Hepatocyte (in vitro differentiated cells): ENCODE results near the gene NFATC4. TPM values are rescaled to one million over a fixed set of nuclear protein-coding genes. Genes with fewer than 3 reads are reported as not detected.

Experiments
- DNase-seq: peaks from one replicate; pipeline ENCODE4 v3.0.0-alpha.2; 2016; ENCODE audit warnings: low spot score
- H2AFZ ChIP-seq: fragments of 200-600 bp; sonication (generic); 2 replicates; pipeline ENCODE4 v1.6.0; 2016; ENCODE audit warnings: antibody characterized with exemption, mild to moderate bottlenecking
- H3K27ac ChIP-seq: fragments of 200-600 bp; sonication (generic); 2 replicates; pipeline ENCODE4 v1.5.1; 2016; ENCODE audit warnings: mild to moderate bottlenecking
- H3K27me3 ChIP-seq: fragments of 200-600 bp; sonication (generic); 2 replicates; pipeline ENCODE4 v1.6.1; 2016
- H3K36me3 ChIP-seq: fragments of 200-600 bp; sonication (generic); replicated peaks from 2 replicates; pipeline ENCODE4 v1.5.1; 2016; ENCODE audit warnings: low read depth; ENCODE audit not compliant: insufficient read depth
- H3K4me1 ChIP-seq: fragments of 200-600 bp; sonication (generic); 2 replicates; pipeline ENCODE4 v1.5.1; 2016; ENCODE audit warnings: mild to moderate bottlenecking, moderate library complexity; ENCODE audit not compliant: insufficient read depth
- H3K4me2 ChIP-seq: fragments of 200-600 bp; sonication (generic); 2 replicates; pipeline ENCODE4 v1.6.0; 2016
- H3K4me3 ChIP-seq: fragments of 200-600 bp; sonication (generic); 2 replicates; pipeline ENCODE4 v1.5.1; 2016; ENCODE audit warnings: mild to moderate bottlenecking
- H3K79me2 ChIP-seq: fragments of 200-600 bp; sonication (generic); 2 replicates; pipeline ENCODE4 v1.6.0; 2017; ENCODE audit warnings: mild to moderate bottlenecking
- H3K9me2 ChIP-seq: fragments of 200-600 bp; sonication (generic); replicated peaks from 2 replicates; pipeline ENCODE4 v1.6.0; 2017; ENCODE audit warnings: mild to moderate bottlenecking; ENCODE audit not compliant: insufficient read depth
- H3K9me3 ChIP-seq: fragments of 200-600 bp; sonication (generic); 2 replicates; pipeline ENCODE4 v1.5.1; 2016; ENCODE audit warnings: low read depth, mild to moderate bottlenecking
- H4K20me1 ChIP-seq: fragments of 200-600 bp; sonication (generic); 2 replicates; pipeline ENCODE4 v1.6.0; 2016; ENCODE audit warnings: mild to moderate bottlenecking; ENCODE audit not compliant: insufficient read depth, poor library complexity, severe bottlenecking
- CTCF ChIP-seq: fragments of 200-600 bp; sonication (generic); IDR thresholded peaks from 2 replicates; pipeline ENCODE4 v1.5.1; 2016; ENCODE audit warnings: antibody characterized with exemption, mild to moderate bottlenecking; ENCODE audit not compliant: poor library complexity
- EZH2 ChIP-seq: fragments of 200-600 bp; sonication (generic); IDR thresholded peaks from 2 replicates; pipeline ENCODE4 v1.6.1; 2016; ENCODE audit warnings: antibody characterized with exemption, mild to moderate bottlenecking, borderline replicate concordance
- EZH2phosphoT487 ChIP-seq: fragments of 200-600 bp; sonication (generic); IDR thresholded peaks from one replicate; pipeline ENCODE4 v1.6.1; 2018; ENCODE audit warnings: antibody characterized with exemption, mild to moderate bottlenecking, low read depth, moderate library complexity; ENCODE audit not compliant: unreplicated experiment, severe bottlenecking
- WGBS: methylation state at CpG from one replicate; pipeline ENCODE4 v1.1.6; 2016; ENCODE audit warnings: low lambda C conversion rate; ENCODE audit errors: missing lambda C conversion rate; 5-methylcytosine and 5-hydroxymethylcytosine counted together
- polyA plus RNA-seq: library from polyadenylated mRNA; unstranded; fragments of >200 nt; fragmentation: Nextera tagmentation; extraction: Ambion mirVana; gene quantifications from 2 replicates; pipeline ENCODE4 v1.2.1, GENCODE V29; 2016
- total RNA-seq: library from RNA; depleted of rRNA; stranded (reverse); fragments of >200 nt; gene quantifications from 2 replicates; pipeline ENCODE4 v1.2.3, GENCODE V29; 2014

NFATC4 gene
- total and polyA plus RNA-seq, 2 experiments from 2014 or later, result 37.8 to 68.8 TPM

DNA sequence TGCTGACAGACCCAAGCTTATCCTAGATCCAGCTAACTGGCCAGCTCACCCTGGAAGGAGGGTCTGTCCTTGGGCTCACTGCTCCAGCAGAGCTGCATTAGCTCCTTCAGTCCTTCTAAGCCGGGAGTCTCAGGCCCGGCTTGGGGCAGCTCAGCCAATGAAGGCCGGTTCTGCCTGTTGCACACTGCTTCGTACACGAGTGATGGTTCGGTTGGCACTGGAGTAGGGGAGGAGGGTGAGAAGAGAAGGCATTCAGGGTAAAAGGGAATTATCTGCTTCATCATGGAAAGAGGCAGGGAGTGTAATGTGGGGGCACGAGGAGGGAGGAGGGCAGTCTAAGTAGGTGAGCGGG is 30.2 kb upstream of the NFATC4 start:
- Histone ChIP-seq H3K79me2 (no peaks in the 10 kb centered on the region), H3K4me3 (no peak overlapping the region), H3K27ac (no peak overlapping the region), H3K27me3 (peaks cover 60% of the 10 kb centered on the region), H2AFZ (no peak overlapping the region), H3K9me3 (no peaks in the 10 kb centered on the region), H3K9me2 (no peaks in the 10 kb centered on the region), H3K4me2 (no peak overlapping the region), H3K36me3 (no peaks in the 10 kb centered on the region), H3K4me1 (peaks cover 30% of the 10 kb centered on the region), H4K20me1 (no peaks in the 10 kb centered on the region)
- no peak for DNase-seq
- TF ChIP-seq CTCF, result no peak
- TF ChIP-seq EZH2, result no peak
- TF ChIP-seq EZH2phosphoT487, result no peak
- 91% methylated on average over 8 of the region's 8 CpGs for WGBS

DNA sequence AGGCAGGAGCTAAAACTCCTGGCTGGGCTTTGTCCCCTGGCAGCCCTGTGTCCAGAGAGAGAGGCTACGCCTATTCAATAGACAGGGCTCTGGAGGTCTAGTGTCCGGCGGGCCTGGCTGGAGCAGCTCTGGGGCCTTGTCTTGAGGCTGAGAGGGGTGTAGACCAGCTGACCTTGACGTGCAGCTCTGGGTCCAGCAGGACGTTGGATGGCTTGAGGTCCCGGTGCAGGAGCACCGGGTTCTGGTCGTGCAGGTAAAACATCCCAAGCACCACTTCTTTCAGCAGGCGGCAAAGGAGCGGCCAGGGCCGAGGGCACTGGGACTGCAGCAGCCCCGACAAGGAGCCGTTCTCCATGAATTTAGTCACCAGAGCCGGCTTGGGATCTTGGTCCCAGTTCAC is 29.1 kb upstream of the NFATC4 start:
- H3K4me2 ChIP-seq, result peak overlapping the region; percentile 83

DNA sequence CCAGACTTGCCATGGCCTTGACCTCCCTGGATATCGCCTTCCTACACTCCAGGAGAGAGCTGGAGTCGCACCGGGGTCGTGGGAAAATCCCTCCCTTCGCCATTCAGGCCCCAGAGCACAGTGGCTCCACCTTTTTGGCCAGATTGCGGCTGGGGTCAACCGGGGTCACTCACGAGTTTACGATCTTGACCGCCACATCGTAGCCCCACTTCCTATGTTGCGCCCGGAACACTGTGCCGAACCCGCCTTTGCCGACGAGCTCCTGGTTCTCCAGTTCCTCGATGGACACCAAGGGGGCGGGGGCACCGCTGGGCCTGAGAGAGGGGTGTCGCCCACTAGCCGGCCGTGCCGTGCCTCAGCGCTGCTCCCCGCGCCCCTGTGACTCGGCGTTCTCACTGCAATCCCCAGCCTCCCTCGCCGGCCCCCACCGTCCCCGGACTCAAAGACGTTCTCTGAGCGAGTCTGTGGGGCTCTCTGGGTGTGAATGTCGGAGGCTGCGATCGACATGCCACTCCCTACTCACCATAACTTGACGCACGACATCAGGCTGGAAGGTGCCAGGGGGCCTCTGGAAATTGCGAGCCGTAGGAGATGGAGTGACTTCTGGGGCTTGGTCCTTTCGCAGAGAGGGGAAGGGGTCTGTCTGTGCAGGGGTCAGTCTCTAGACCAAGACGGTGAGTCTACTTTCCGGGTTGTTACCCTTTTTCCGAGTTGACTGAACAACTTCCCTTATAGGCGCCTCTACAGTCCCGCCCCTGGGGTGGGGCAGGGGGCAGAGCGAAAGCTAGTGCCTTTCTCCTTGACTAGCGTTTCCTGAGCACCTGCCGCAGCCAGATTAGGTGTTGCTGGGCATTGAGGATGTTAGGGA is 28.5 kb upstream of the NFATC4 start, which contains the start of gene RIPK3:
Gene RIPK3 (minus strand): TSS at position 708 of the 868 bp plus-strand sequence. CDS start 165 bp downstream, at position 543.
- Histone ChIP-seq H3K4me2 (peak within 1 kb of the TSS; percentile 83), H2AFZ (peak within 1 kb of the TSS; percentile 55)

More for the DNA sequence above, 29.1 kb upstream of the NFATC4 start:
- 89% methylated on average over 14 of the region's 14 CpGs for WGBS
- Histone ChIP-seq H3K36me3 (no peaks in the 10 kb centered on the region), H3K79me2 (no peaks in the 10 kb centered on the region), H3K4me3 (no peak overlapping the region), H4K20me1 (no peaks in the 10 kb centered on the region), H3K27me3 (peaks cover 54% of the 10 kb centered on the region), H3K9me3 (no peaks in the 10 kb centered on the region), H3K9me2 (no peaks in the 10 kb centered on the region), H2AFZ (no peak overlapping the region), H3K27ac (no peak overlapping the region), H3K4me1 (peaks cover 19% of the 10 kb centered on the region)
- TF ChIP-seq EZH2, result no peak
- TF ChIP-seq EZH2phosphoT487, result no peak
- TF ChIP-seq CTCF, result no peak
- DNase-seq, result no peak

More for the DNA sequence above, 28.5 kb upstream of the NFATC4 start, which contains the start of gene RIPK3:
- WGBS, result 12% methylated on average over 40 of the region's 51 CpGs
- peaks cover 47% of the 10 kb centered on the region for H3K27me3 ChIP-seq
- peaks cover 13% of the 10 kb centered on the region for H3K4me1 ChIP-seq
- DNase-seq, result peak; percentile 70
- H4K20me1 ChIP-seq, result no peaks in the 10 kb centered on the region
- peak within 1 kb of the TSS; percentile 37 for H3K4me3 ChIP-seq
- no peaks in the 10 kb centered on the region for H3K36me3 ChIP-seq
- H3K9me2 ChIP-seq, result no peaks in the 10 kb centered on the region
- no peaks in the 10 kb centered on the region for H3K9me3 ChIP-seq
- TF ChIP-seq EZH2phosphoT487, result no peak
- no peak for TF ChIP-seq EZH2
- no peak for TF ChIP-seq CTCF
- H3K27ac ChIP-seq, result no peak within 1 kb of the TSS
- no peaks in the 10 kb centered on the region for H3K79me2 ChIP-seq
